GM12878 (cell line): ENCODE measurements around the gene TMEM151A. TPM values are rescaled to one million over a fixed set of nuclear protein-coding genes. Genes with fewer than 3 reads are reported as not detected.

Experiments used
- ATAC-seq: fragments of 200-7000 bp; cut with Tn5 transposase; 3 replicates; pipeline ENCODE4 v1.9.1; 2020; ENCODE audit warnings: mild to moderate bottlenecking, moderate library complexity
- BruUV-seq: library from RNA; stranded (reverse); fragments of 400-500 nt; replicated peaks from 2 replicates; lab custom pipeline; 2021; lab: Mats Ljungman, UMichigan
- CTCF ChIA-PET: fragments of 300-600 bp; sonication (Branson Sonifier 250); formaldehyde crosslinking; extraction: SDS; loops from one replicate; lab custom pipeline; 2021; ENCODE audit warnings: inconsistent platforms; lab: Yijun Ruan, JAX
- POLR2A ChIA-PET: fragments of 350-600 bp; formaldehyde crosslinking; extraction: SDS; loops from one replicate; lab custom pipeline; 2021; ENCODE audit warnings: inconsistent platforms; lab: Charles Lee
- RAD21 ChIA-PET: fragments of 300-600 bp; sonication (Branson Sonifier 250); formaldehyde crosslinking; loops from one replicate; lab custom pipeline; 2023; ENCODE audit warnings: antibody characterized with exemption; ENCODE audit not compliant: unreplicated experiment; lab: Charles Lee
- SMC1A ChIA-PET: fragments of 300-600 bp; sonication (Branson Sonifier 250); formaldehyde crosslinking; loops from one replicate; lab custom pipeline; 2023; ENCODE audit not compliant: unreplicated experiment, uncharacterized antibody; lab: Charles Lee
- DNase-seq: peaks from one replicate; pipeline ENCODE4 v3.0.0-alpha.2; 2011; ENCODE audit warnings: low read depth, low spot score
- FAIRE-seq: peaks from 3 replicates; lab custom pipeline; 2011; peaks lifted over from hg19 to GRCh38; lab: Jason Lieb, UNC
- H2AFZ ChIP-seq: 2 replicates; pipeline ENCODE4 v1.6.0; 2011; ENCODE audit warnings: low read depth, low read length, control low read depth; ENCODE audit not compliant: control insufficient read depth
- H3K27ac ChIP-seq: 2 replicates; pipeline ENCODE4 v1.5.1; 2011; ENCODE audit warnings: control low read depth; ENCODE audit not compliant: control insufficient read depth, insufficient read depth
- H3K27me3 ChIP-seq, 2 experiments: replicated peaks in 1 of 2; 2 replicates each; pipeline versions ENCODE4 v1.6.0 to v1.6.1; 2011; ENCODE audit warnings: low read length in 1 of 2; ENCODE audit not compliant: control insufficient read depth in 2 of 2, insufficient read depth in 2 of 2
- H3K36me3 ChIP-seq, 2 experiments: 2 replicates each; pipeline ENCODE4 v1.5.1; 2011; ENCODE audit warnings: low read length in 1 of 2; ENCODE audit not compliant: control insufficient read depth in 2 of 2, insufficient read depth in 2 of 2
- H3K4me1 ChIP-seq: 2 replicates; pipeline ENCODE4 v1.6.1; 2011; ENCODE audit warnings: mild to moderate bottlenecking, low read length, moderate library complexity, mixed read lengths; ENCODE audit not compliant: control insufficient read depth, insufficient read depth
- H3K4me2 ChIP-seq: 2 replicates; pipeline ENCODE4 v1.6.0; 2011; ENCODE audit warnings: control low read depth; ENCODE audit not compliant: control insufficient read depth, insufficient read depth
- H3K4me3 ChIP-seq: fragments of 200-600 bp; sonication (generic); 2 replicates; pipeline ENCODE4 v1.5.1; 2016
- H3K79me2 ChIP-seq: 2 replicates; pipeline ENCODE4 v1.6.0; 2011; ENCODE audit warnings: low read length; ENCODE audit not compliant: control insufficient read depth, insufficient read depth
- H3K9ac ChIP-seq: 2 replicates; pipeline ENCODE4 v1.8.0; 2011; ENCODE audit warnings: low read length, control low read depth, mixed read lengths; ENCODE audit not compliant: control insufficient read depth, insufficient read depth
- H3K9me3 ChIP-seq: replicated peaks from 3 replicates; pipeline ENCODE4 v1.5.1; 2011; ENCODE audit warnings: mild to moderate bottlenecking, low read length; ENCODE audit not compliant: control insufficient read depth, insufficient read depth
- H4K20me1 ChIP-seq: 2 replicates; pipeline ENCODE4 v1.6.0; 2011; ENCODE audit not compliant: control insufficient read depth, insufficient read depth
- ATF7 ChIP-seq: fragments of 450-650 bp; IDR thresholded peaks from 2 replicates; pipeline ENCODE4 v1.6.1; 2016; ENCODE audit warnings: low read depth, mild to moderate bottlenecking
- FOXM1 ChIP-seq: IDR thresholded peaks from 2 replicates; pipeline ENCODE4 v1.6.1; 2012; ENCODE audit warnings: low read depth, mild to moderate bottlenecking, inconsistent platforms, low read length, moderate library complexity
- NFXL1 ChIP-seq: fragments of 450-650 bp; IDR thresholded peaks from 2 replicates; pipeline ENCODE4 v1.6.1; 2017; ENCODE audit warnings: antibody characterized with exemption, mild to moderate bottlenecking, borderline replicate concordance
- RAD51 ChIP-seq: fragments of 450-650 bp; IDR thresholded peaks from 2 replicates; pipeline ENCODE4 v1.6.1; 2016; ENCODE audit warnings: moderate library complexity, mild to moderate bottlenecking, inconsistent platforms
- RELB ChIP-seq: fragments of 450-650 bp; IDR thresholded peaks from 2 replicates; pipeline ENCODE4 v1.6.1; 2017; ENCODE audit warnings: low read depth, mild to moderate bottlenecking, moderate library complexity
- TARDBP ChIP-seq: IDR thresholded peaks from 2 replicates; pipeline ENCODE4 v1.6.1; 2016; ENCODE audit warnings: borderline replicate concordance
- ZNF207 ChIP-seq: fragments of 450-650 bp; IDR thresholded peaks from 2 replicates; pipeline ENCODE4 v1.6.1; 2014; ENCODE audit warnings: antibody characterized with exemption, mild to moderate bottlenecking, borderline replicate concordance
- ZNF24 ChIP-seq: fragments of 450-650 bp; IDR thresholded peaks from 2 replicates; pipeline ENCODE4 v1.6.1; 2017; ENCODE audit warnings: antibody characterized with exemption, mild to moderate bottlenecking
- WGBS: methylation state at CpG from one replicate; pipeline ENCODE4 v1.1.6; 2016; ENCODE audit warnings: low lambda C conversion rate; ENCODE audit not compliant: insufficient replicate concordance, insufficient coverage; ENCODE audit errors: missing lambda C conversion rate; 5-methylcytosine and 5-hydroxymethylcytosine counted together
- in situ Hi-C: fragments of 300-500 bp; cut with MboI; formaldehyde crosslinking; loops from 9 replicates; pipeline ENCODE4 v1.14.3; 2018; ENCODE audit warnings: mixed read lengths
- intact Hi-C: fragments of 100-400 bp; cut with micrococcal nuclease; formaldehyde crosslinking; loops from one replicate; pipeline ENCODE4 v1.14.2; 2022; ENCODE audit not compliant: unreplicated experiment
- polyA plus RNA-seq, 11 experiments: library from polyadenylated mRNA; depleted of rRNA in 4 of 11; unstranded in 6 of 11; stranded (reverse) in 5 of 11; fragments of >200 nt; fragmentation: Nextera tagmentation in 4 of 11; fragmentation: Illumina TruSeq in 1 of 11; extraction: Ambion mirVana in 4 of 11; extraction: Trizol in 1 of 11; gene quantifications; 1 replicate in 1 of 11; 2 replicates in 10 of 11; pipeline versions ENCODE4 v1.2.1 to v1.2.3, GENCODE V29; 2011 to 2016; ENCODE audit warnings: inconsistent platforms in 2 of 11, missing spikeins in 2 of 11, low read depth in 1 of 11
- total RNA-seq, 4 experiments: library from RNA; depleted of rRNA in 3 of 4; stranded (reverse); fragments of >200 nt in 3 of 4; fragmentation: Illumina TruSeq in 1 of 4; extraction: Trizol in 1 of 4; gene quantifications; 2 replicates each; pipeline versions ENCODE4 v1.2.1 to v1.2.3, GENCODE V29; 2013 to 2021
- TF ChIP-seq, protein P1 (sequence below): fragments of 450-650 bp; IDR thresholded peaks from 2 replicates; pipeline ENCODE4 v1.6.1; 2018; ENCODE audit warnings: borderline replicate concordance, mild to moderate bottlenecking; ENCODE audit not compliant: partially characterized antibody
- TF ChIP-seq, protein P2 (sequence below), 3 experiments: IDR thresholded peaks in 2 of 3; conservative IDR thresholded peaks in 1 of 3; 2 replicates each; pipeline ENCODE4 v1.5.1; 2011; ENCODE audit warnings: low read depth in 3 of 3, low read length in 3 of 3, mild to moderate bottlenecking in 3 of 3, control low read depth in 2 of 3, moderate library complexity in 2 of 3, inconsistent platforms in 1 of 3, mixed read lengths in 1 of 3; ENCODE audit not compliant: control insufficient read depth in 2 of 3, insufficient read depth in 1 of 3; ENCODE audit errors: extremely low read depth in 1 of 3
- TF ChIP-seq, protein P3 (sequence below): fragments of 450-650 bp; formaldehyde crosslinking; IDR thresholded peaks from 2 replicates; pipeline ENCODE4 v1.5.0; 2022; ENCODE audit warnings: mild to moderate bottlenecking, missing genetic modification characterization

The TMEM151A gene
- total and polyA plus RNA-seq, 10 of the 15 experiments (the other 5 are each of a cell fraction or from before 2014, with no cell fraction given): not detected

DNA sequence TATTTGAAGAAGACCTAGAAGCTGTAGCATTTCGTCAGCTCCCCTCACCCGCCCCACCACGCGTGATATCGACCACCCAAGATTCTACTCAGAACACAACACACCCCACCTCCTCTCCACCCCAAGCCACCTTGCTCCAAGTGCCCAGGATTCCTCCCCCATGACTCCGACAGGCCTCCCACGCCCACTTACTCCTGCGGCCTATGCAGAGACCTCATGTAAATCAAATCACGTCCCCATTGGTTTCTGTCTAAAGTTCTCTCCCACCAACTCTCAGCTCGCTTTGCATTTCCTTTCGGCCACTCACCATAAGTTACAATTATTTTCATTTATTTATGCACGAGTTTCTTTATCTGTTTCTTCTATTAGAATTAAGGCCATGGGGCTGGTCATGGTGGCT lies 11.0 kb downstream of the TMEM151A start (continued):
- TF ChIP-seq, protein P1, sequence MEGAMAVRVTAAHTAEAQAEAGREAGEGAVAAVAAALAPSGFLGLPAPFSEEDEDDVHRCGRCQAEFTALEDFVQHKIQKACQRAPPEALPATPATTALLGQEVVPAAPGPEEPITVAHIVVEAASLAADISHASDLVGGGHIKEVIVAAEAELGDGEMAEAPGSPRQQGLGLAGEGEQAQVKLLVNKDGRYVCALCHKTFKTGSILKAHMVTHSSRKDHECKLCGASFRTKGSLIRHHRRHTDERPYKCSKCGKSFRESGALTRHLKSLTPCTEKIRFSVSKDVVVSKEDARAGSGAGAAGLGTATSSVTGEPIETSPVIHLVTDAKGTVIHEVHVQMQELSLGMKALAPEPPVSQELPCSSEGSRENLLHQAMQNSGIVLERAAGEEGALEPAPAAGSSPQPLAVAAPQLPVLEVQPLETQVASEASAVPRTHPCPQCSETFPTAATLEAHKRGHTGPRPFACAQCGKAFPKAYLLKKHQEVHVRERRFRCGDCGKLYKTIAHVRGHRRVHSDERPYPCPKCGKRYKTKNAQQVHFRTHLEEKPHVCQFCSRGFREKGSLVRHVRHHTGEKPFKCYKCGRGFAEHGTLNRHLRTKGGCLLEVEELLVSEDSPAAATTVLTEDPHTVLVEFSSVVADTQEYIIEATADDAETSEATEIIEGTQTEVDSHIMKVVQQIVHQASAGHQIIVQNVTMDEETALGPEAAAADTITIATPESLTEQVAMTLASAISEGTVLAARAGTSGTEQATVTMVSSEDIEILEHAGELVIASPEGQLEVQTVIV: no peak
- TF ChIP-seq, all 136 proteins: peak for 0

- Histone ChIP-seq H2AFZ (no peak overlapping the region), H3K79me2 (no peaks in the 10 kb centered on the region), H3K9ac (no peak overlapping the region), H3K4me3 (no peak overlapping the region), H3K4me2 (no peak overlapping the region), H3K36me3 (no peaks in the 10 kb centered on the region), H3K27me3 (no peaks in the 10 kb centered on the region; a peak in 1 of 4 replicates), H3K27ac (no peak overlapping the region), H3K9me3 (no peaks in the 10 kb centered on the region), H3K4me1 (no peaks in the 10 kb centered on the region; the same call in 1 of the 2 replicates), H4K20me1 (no peaks in the 10 kb centered on the region)
- no TSS peak for BruUV-seq
- DNase-seq: no peak
- ChIA-PET SMC1A (interaction anchor here (1.2 kb wide), 1 partner anchor 41 kb away, joined by 3 read pairs; the partner anchor contains the start of gene RAB1B), CTCF (interaction anchor here (1.2 to 6.3 kb wide), 3 partner anchors 22 to 78 kb away, joined by 3 to 166 read pairs (median 96); no protein-coding TSS in a partner anchor), RAD21 (interaction anchor here (1.3 to 1.4 kb wide), 2 partner anchors 20 to 79 kb away, joined by 3 to 5 read pairs; partner anchors contain the start of gene YIF1A), POLR2A (interaction anchor here (0.8 kb wide), 1 partner anchor 20 kb away, joined by 3 read pairs; the partner anchor contains the start of gene YIF1A)
- in situ Hi-C loops (no loop called here), intact Hi-C loops (no loop called here)
- FAIRE-seq: no peak
- 29% methylated on average over 3 of the region's 3 CpGs for WGBS
- ATAC-seq: no peak
- no peak for TF ChIP-seq ZNF207
- no peak for TF ChIP-seq FOXM1
- no peak for TF ChIP-seq ZNF24
- no peak for TF ChIP-seq ATF7
- no peak for TF ChIP-seq RAD51
- TF ChIP-seq, protein P2, sequence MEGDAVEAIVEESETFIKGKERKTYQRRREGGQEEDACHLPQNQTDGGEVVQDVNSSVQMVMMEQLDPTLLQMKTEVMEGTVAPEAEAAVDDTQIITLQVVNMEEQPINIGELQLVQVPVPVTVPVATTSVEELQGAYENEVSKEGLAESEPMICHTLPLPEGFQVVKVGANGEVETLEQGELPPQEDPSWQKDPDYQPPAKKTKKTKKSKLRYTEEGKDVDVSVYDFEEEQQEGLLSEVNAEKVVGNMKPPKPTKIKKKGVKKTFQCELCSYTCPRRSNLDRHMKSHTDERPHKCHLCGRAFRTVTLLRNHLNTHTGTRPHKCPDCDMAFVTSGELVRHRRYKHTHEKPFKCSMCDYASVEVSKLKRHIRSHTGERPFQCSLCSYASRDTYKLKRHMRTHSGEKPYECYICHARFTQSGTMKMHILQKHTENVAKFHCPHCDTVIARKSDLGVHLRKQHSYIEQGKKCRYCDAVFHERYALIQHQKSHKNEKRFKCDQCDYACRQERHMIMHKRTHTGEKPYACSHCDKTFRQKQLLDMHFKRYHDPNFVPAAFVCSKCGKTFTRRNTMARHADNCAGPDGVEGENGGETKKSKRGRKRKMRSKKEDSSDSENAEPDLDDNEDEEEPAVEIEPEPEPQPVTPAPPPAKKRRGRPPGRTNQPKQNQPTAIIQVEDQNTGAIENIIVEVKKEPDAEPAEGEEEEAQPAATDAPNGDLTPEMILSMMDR (IDR thresholded peaks at IDR 0.05 in 2 of 3, conservative IDR thresholded peaks at IDR 0.05 in 1 of 3; ENCODE audit: control insufficient read depth in 2 of 3, extremely low read depth in 1 of 3, insufficient read depth in 1 of 3, low read depth in 3 of 3, low read length in 3 of 3): no peak
- TF ChIP-seq NFXL1: no peak
- TF ChIP-seq, protein P3, sequence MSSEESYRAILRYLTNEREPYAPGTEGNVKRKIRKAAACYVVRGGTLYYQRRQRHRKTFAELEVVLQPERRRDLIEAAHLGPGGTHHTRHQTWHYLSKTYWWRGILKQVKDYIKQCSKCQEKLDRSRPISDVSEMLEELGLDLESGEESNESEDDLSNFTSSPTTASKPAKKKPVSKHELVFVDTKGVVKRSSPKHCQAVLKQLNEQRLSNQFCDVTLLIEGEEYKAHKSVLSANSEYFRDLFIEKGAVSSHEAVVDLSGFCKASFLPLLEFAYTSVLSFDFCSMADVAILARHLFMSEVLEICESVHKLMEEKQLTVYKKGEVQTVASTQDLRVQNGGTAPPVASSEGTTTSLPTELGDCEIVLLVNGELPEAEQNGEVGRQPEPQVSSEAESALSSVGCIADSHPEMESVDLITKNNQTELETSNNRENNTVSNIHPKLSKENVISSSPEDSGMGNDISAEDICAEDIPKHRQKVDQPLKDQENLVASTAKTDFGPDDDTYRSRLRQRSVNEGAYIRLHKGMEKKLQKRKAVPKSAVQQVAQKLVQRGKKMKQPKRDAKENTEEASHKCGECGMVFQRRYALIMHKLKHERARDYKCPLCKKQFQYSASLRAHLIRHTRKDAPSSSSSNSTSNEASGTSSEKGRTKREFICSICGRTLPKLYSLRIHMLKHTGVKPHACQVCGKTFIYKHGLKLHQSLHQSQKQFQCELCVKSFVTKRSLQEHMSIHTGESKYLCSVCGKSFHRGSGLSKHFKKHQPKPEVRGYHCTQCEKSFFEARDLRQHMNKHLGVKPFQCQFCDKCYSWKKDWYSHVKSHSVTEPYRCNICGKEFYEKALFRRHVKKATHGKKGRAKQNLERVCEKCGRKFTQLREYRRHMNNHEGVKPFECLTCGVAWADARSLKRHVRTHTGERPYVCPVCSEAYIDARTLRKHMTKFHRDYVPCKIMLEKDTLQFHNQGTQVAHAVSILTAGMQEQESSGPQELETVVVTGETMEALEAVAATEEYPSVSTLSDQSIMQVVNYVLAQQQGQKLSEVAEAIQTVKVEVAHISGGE (CRISPR knock-in tag): no peak
- TF ChIP-seq RELB: no peak
- no peak for TF ChIP-seq TARDBP
Measured at GRCh38 chr11:66309475-66309874, 17.8 kb downstream of the TMEM151A start.
